Stimulated activated naive CD8-positive, alpha-beta T cell treated with anti-CD3 and anti-CD28 coated beads, Interleukin-15, Interleukin-2, amounts not matched to agents 100 U/mL and 50 U/mL, for 24 hours (primary cell): ENCODE results near the gene NOC4L.

Experiments used
- ATAC-seq: fragments of 150-1000 bp; cut with Tn5 transposase; one replicate; pipeline ENCODE4 v1.10.0; 2021
- DNase-seq: peaks from one replicate; pipeline ENCODE4 v3.0.0; 2021

Gene NOC4L

GRCh38 chr12:132170094-132170636 lies 25.9 kb downstream of the NOC4L start:
- no peak for ATAC-seq
- no peak for DNase-seq

GRCh38 chr12:132170637-132171292 lies 26.5 kb downstream of the NOC4L start:
- DNase-seq (no peak), ATAC-seq (no peak)

- no peak for ATAC-seq
- no peak for DNase-seq
Observed at GRCh38 chr12:132171293-132171967, 27.2 kb downstream of the NOC4L start.

GRCh38 chr12:132171968-132172521 lies 27.8 kb downstream of the NOC4L start:
- DNase-seq: no peak
- no peak for ATAC-seq

GRCh38 chr12:132172619-132173018 lies 28.4 kb downstream of the NOC4L start:
- ATAC-seq: no peak
- DNase-seq: no peak

GRCh38 chr12:132173135-132174014 lies 29.1 kb downstream of the NOC4L start:
- DNase-seq: no peak
- no peak for ATAC-seq

- no peak for DNase-seq
- ATAC-seq: no peak
Observed at GRCh38 chr12:132174015-132174838, 30.0 kb downstream of the NOC4L start.

- DNase-seq: no peak
- ATAC-seq: no peak
Observed at GRCh38 chr12:132174839-132175490, 30.7 kb downstream of the NOC4L start.

- no peak for ATAC-seq
- DNase-seq: no peak
Observed at GRCh38 chr12:132175496-132176384, 31.5 kb downstream of the NOC4L start.

GRCh38 chr12:132176385-132176919 lies 32.2 kb downstream of the NOC4L start:
- no peak for DNase-seq
- ATAC-seq: no peak

- DNase-seq (no peak), ATAC-seq (no peak)
Observed at GRCh38 chr12:132176920-132177551, 32.8 kb downstream of the NOC4L start.

- no peak for ATAC-seq
Observed at GRCh38 chr12:132178316-132178715, 34.1 kb downstream of the NOC4L start.

GRCh38 chr12:132178801-132179401 lies 34.6 kb downstream of the NOC4L start:
- ATAC-seq: peak; percentile 24

More at GRCh38 chr12:132178316-132178715, 34.1 kb downstream of the NOC4L start:
- DNase-seq: no peak

GRCh38 chr12:132179431-132180362 lies 35.4 kb downstream of the NOC4L start:
- ATAC-seq (no peak), DNase-seq (no peak)

More at GRCh38 chr12:132178801-132179401, 34.6 kb downstream of the NOC4L start:
- peak; percentile 36 for DNase-seq

GRCh38 chr12:132180648-132181546 lies 36.6 kb downstream of the NOC4L start:
- no peak for ATAC-seq
- DNase-seq: no peak

GRCh38 chr12:132181570-132182200 lies 37.4 kb downstream of the NOC4L start:
- DNase-seq: no peak
- ATAC-seq: no peak
